GM18526 (cell line): ENCODE measurements around the gene ADH1A.

Source experiments
- POLR2A ChIP-seq: IDR thresholded peaks from 3 replicates; pipeline ENCODE4 v1.6.1; 2011; ENCODE audit not compliant: insufficient read length; ENCODE audit errors: extremely low read depth

Gene ADH1A

GRCh38 chr4:99290848-99291786 lies at the start of gene ADH1A:
Gene ADH1A (minus strand): TSS chr4:99290985. CDS start chr4:99290914, 71 bp downstream.
- TF ChIP-seq POLR2A, result no peak

- no peak for TF ChIP-seq POLR2A
Measured at GRCh38 chr4:99339172-99339571, 48.4 kb upstream of the ADH1A start.

GRCh38 chr4:99336553-99336952 lies 45.8 kb upstream of the ADH1A start:
- TF ChIP-seq POLR2A, result no peak

GRCh38 chr4:99334880-99335279 lies 44.1 kb upstream of the ADH1A start:
- no peak for TF ChIP-seq POLR2A

- TF ChIP-seq POLR2A, result no peak
Measured at GRCh38 chr4:99330648-99331047, 39.9 kb upstream of the ADH1A start.

GRCh38 chr4:99329876-99330275 lies 39.1 kb upstream of the ADH1A start:
- TF ChIP-seq POLR2A, result no peak

- no peak for TF ChIP-seq POLR2A
Measured at GRCh38 chr4:99324979-99325378, 34.2 kb upstream of the ADH1A start.

- no peak for TF ChIP-seq POLR2A
Measured at GRCh38 chr4:99324361-99324760, 33.6 kb upstream of the ADH1A start.

GRCh38 chr4:99323756-99324155 lies 33.0 kb upstream of the ADH1A start:
- no peak for TF ChIP-seq POLR2A

GRCh38 chr4:99321241-99322191 lies 30.7 kb upstream of the ADH1A start, which contains the start of gene ADH1B:
Gene ADH1B (minus strand): TSS chr4:99321401. CDS start chr4:99321331, 70 bp downstream.
- no peak for TF ChIP-seq POLR2A

- TF ChIP-seq POLR2A, result no peak
Measured at GRCh38 chr4:99317354-99317753, 26.6 kb upstream of the ADH1A start.

- TF ChIP-seq POLR2A, result no peak
Measured at GRCh38 chr4:99315839-99316238, 25.1 kb upstream of the ADH1A start.

GRCh38 chr4:99314211-99314610 lies 23.4 kb upstream of the ADH1A start:
- no peak for TF ChIP-seq POLR2A

- no peak for TF ChIP-seq POLR2A
Measured at GRCh38 chr4:99310389-99310788, 19.6 kb upstream of the ADH1A start.

- TF ChIP-seq POLR2A, result no peak
Measured at GRCh38 chr4:99305638-99306400, 15.0 kb upstream of the ADH1A start.
